Spleen (tissue), 11 donors: ENCODE data around the gene AP1S1. TPM values are rescaled to one million over a fixed set of nuclear protein-coding genes. Genes with fewer than 3 reads are reported as not detected.

Experiments used
- DNase-seq: peaks from one replicate; pipeline ENCODE4 v3.0.0-alpha.2; 2020
- H3K27ac ChIP-seq, 8 donors: fragments of 200-600 bp; sonication (generic) in 7 of 8; 1 replicate in 4 of 8; 2 replicates in 4 of 8; pipeline versions ENCODE4 v1.5.0 to v1.8.0; 2016 to 2021; ENCODE audit warnings: inconsistent platforms in 4 of 8, mild to moderate bottlenecking in 4 of 8, moderate library complexity in 1 of 8
- H3K27me3 ChIP-seq, 7 donors: fragments of 200-600 bp; sonication (generic) in 6 of 7; replicated peaks in 1 of 7; 1 replicate in 4 of 7; 2 replicates in 3 of 7; pipeline versions ENCODE4 v1.5.0 to v1.8.0; 2016 to 2021; ENCODE audit warnings: inconsistent platforms in 3 of 7, mild to moderate bottlenecking in 1 of 7
- H3K36me3 ChIP-seq, 6 donors: fragments of 200-600 bp; sonication (generic) in 5 of 6; 1 replicate in 4 of 6; 2 replicates in 2 of 6; pipeline versions ENCODE4 v1.5.0 to v1.8.0; 2016 to 2021; ENCODE audit warnings: inconsistent platforms in 2 of 6
- H3K4me1 ChIP-seq, 6 donors: fragments of 200-600 bp; sonication (generic) in 5 of 6; 1 replicate in 3 of 6; 2 replicates in 3 of 6; pipeline versions ENCODE4 v1.5.0 to v1.8.0; 2016 to 2021; ENCODE audit warnings: inconsistent platforms in 3 of 6
- H3K4me3 ChIP-seq, 8 donors: fragments of 200-600 bp; sonication (generic) in 7 of 8; 1 replicate in 4 of 8; 2 replicates in 4 of 8; pipeline versions ENCODE4 v1.5.0 to v1.8.0; 2016 to 2021; ENCODE audit warnings: inconsistent platforms in 4 of 8, mild to moderate bottlenecking in 4 of 8, moderate library complexity in 2 of 8
- H3K9me3 ChIP-seq, 8 donors: fragments of 200-600 bp; sonication (generic) in 7 of 8; 1 replicate in 4 of 8; 2 replicates in 4 of 8; pipeline versions ENCODE4 v1.5.0 to v1.8.0; 2016 to 2021; ENCODE audit warnings: inconsistent platforms in 4 of 8
- CTCF ChIP-seq, 11 experiments: fragments of 200-600 bp in 7 of 11; fragments of 450-650 bp in 4 of 11; sonication (generic) in 4 of 11; IDR thresholded peaks in 8 of 11; conservative IDR thresholded peaks in 3 of 11; 1 replicate in 7 of 11; 2 replicates in 4 of 11; pipeline versions ENCODE4 v1.4.0 to v1.8.0; 2016 to 2021; ENCODE audit warnings: antibody characterized with exemption in 11 of 11, inconsistent platforms in 4 of 11, mild to moderate bottlenecking in 1 of 11
- POLR2A ChIP-seq, 3 donors: fragments of 450-650 bp; IDR thresholded peaks; one replicate each; pipeline ENCODE4 v1.5.1; 2017; ENCODE audit warnings: antibody characterized with exemption in 3 of 3, mild to moderate bottlenecking in 1 of 3
- POLR2AphosphoS5 ChIP-seq, 3 donors: sonication (generic); formaldehyde crosslinking; IDR thresholded peaks; one replicate each; pipeline ENCODE4 v1.5.1; 2017; ENCODE audit warnings: antibody characterized with exemption in 3 of 3
- WGBS, 5 donors: extraction: QIAGEN DNeasy Blood & Tissue Kit in 3 of 5; methylation state at CpG; one replicate each; pipeline versions ENCODE4 v1.1.5 to v1.1.7; 2013 to 2018; 5-methylcytosine and 5-hydroxymethylcytosine counted together
- intact Hi-C: fragments of 100-400 bp; cut with DNase I; formaldehyde crosslinking; loops from one replicate; pipeline ENCODE4 v1.15.0; 2023; ENCODE audit warnings: low total_unique reads
- polyA plus RNA-seq, 3 donors: library from polyadenylated mRNA; stranded (reverse); fragments of 200-250 nt; gene quantifications; one replicate each; pipeline ENCODE4 v1.2.1, GENCODE V29; 2013
- total RNA-seq, 7 donors: library from RNA; depleted of rRNA in 3 of 7; stranded (reverse); fragments of >200 nt in 3 of 7; fragmentation: NEBNext Ultra II Directional in 4 of 7; extraction: Animal tissue kit (Norgen Biotek cat#: 25700) in 4 of 7; gene quantifications; one replicate each; pipeline versions ENCODE4 v1.1.0 to v1.2.1, GENCODE V29; 2016 to 2021
- donor health status: healthy with polysubstance abuse.
- donor health status: DM: no; HTN: no; CAD: no; lungs with moderate emphysema.
- donor health status: DM: no; HTN: no; CAD: no.
- donor health status: Bipolar disorder and iron deficiency.
- donor health status: healthy.
- donor health status: DM: no; HTN: no; CAD: no.
- donor health status: DM: yes; HTN: yes; CAD: no.

Gene AP1S1
- total and polyA plus RNA-seq, 10 donors: 15.4 to 49.5 (median 31.0) TPM

- 23 to 50% (median 36%) methylated on average over 12 to 16 of the region's 16 CpGs for WGBS, 5 donors
- no peak overlapping the region for H3K4me3 ChIP-seq
- intact Hi-C loops: no loop called here
- H3K27me3 ChIP-seq: peaks cover 0 to 27% (median 0%) of the 10 kb centered on the region in 7 donors
- H3K27ac ChIP-seq: peak overlapping the region in 4 of 8 donors; percentile 4 to 47 (median 36)
- TF ChIP-seq CTCF (IDR thresholded peaks at IDR 0.05 in 8 of 11, conservative IDR thresholded peaks at IDR 0.05 in 3 of 11) (no peak), POLR2A (IDR thresholded peaks at IDR 0.05) (no peak), POLR2AphosphoS5 (IDR thresholded peaks at IDR 0.05) (peak in 1 of 3 donors; percentile 7)
- H3K4me1 ChIP-seq: peaks cover 0 to 57% (median 27%) of the 10 kb centered on the region in 6 donors
- no peaks in the 10 kb centered on the region for H3K36me3 ChIP-seq
- H3K9me3 ChIP-seq: no peaks in the 10 kb centered on the region
- DNase-seq: no peak
Measured at GRCh38 chr7:101108330-101108857, 45.9 kb upstream of the AP1S1 start.

- WGBS, 5 donors: 79 to 82% (median 81%) methylated on average over 3 to 7 of the region's 7 CpGs
Measured at GRCh38 chr7:101108961-101109360, 45.3 kb upstream of the AP1S1 start.

GRCh38 chr7:101109368-101109767, 44.9 kb upstream of the AP1S1 start:
- H3K9me3 ChIP-seq: no peaks in the 10 kb centered on the region
- H3K27me3 ChIP-seq: peaks cover 0 to 17% (median 0%) of the 10 kb centered on the region in 7 donors
- H3K4me3 ChIP-seq: no peak overlapping the region
- no peaks in the 10 kb centered on the region for H3K36me3 ChIP-seq
- H3K27ac ChIP-seq: no peak overlapping the region
- H3K4me1 ChIP-seq: peaks cover 0 to 51% (median 23%) of the 10 kb centered on the region in 6 donors
- WGBS, 5 donors: 83 to 91% (median 85%) methylated on average over 5 to 6 of the region's 6 CpGs
- intact Hi-C loops: no loop called here
- TF ChIP-seq CTCF (IDR thresholded peaks at IDR 0.05 in 8 of 11, conservative IDR thresholded peaks at IDR 0.05 in 3 of 11) (no peak), POLR2AphosphoS5 (IDR thresholded peaks at IDR 0.05) (no peak), POLR2A (IDR thresholded peaks at IDR 0.05) (no peak)
- DNase-seq: no peak

More at GRCh38 chr7:101108961-101109360, 45.3 kb upstream of the AP1S1 start:
- Histone ChIP-seq H3K4me1 (peaks cover 0 to 55% (median 25%) of the 10 kb centered on the region in 6 donors), H3K27ac (peak overlapping the region in 3 of 8 donors; percentile 4 to 47 (median 25)), H3K9me3 (no peaks in the 10 kb centered on the region), H3K27me3 (peaks cover 0 to 21% (median 0%) of the 10 kb centered on the region in 7 donors), H3K36me3 (no peaks in the 10 kb centered on the region), H3K4me3 (no peak overlapping the region)
- no peak for DNase-seq
- intact Hi-C loops: no loop called here
- TF ChIP-seq POLR2AphosphoS5 (IDR thresholded peaks at IDR 0.05) (no peak), POLR2A (IDR thresholded peaks at IDR 0.05) (no peak), CTCF (IDR thresholded peaks at IDR 0.05 in 8 of 11, conservative IDR thresholded peaks at IDR 0.05 in 3 of 11) (no peak)

- WGBS, 5 donors: 79 to 89% (median 86%) methylated on average over 5 of the region's 5 CpGs
- H3K27me3 ChIP-seq: no peaks in the 10 kb centered on the region
- no peaks in the 10 kb centered on the region for H3K9me3 ChIP-seq
- no peak for TF ChIP-seq CTCF (IDR thresholded peaks at IDR 0.05 in 8 of 11, conservative IDR thresholded peaks at IDR 0.05 in 3 of 11)
- TF ChIP-seq POLR2A (IDR thresholded peaks at IDR 0.05): no peak
- no peak for TF ChIP-seq POLR2AphosphoS5 (IDR thresholded peaks at IDR 0.05)
- H3K27ac ChIP-seq: peak overlapping the region; percentile 55 to 87 (median 72)
- no peaks in the 10 kb centered on the region for H3K36me3 ChIP-seq
- H3K4me1 ChIP-seq: peaks cover 0 to 36% (median 19%) of the 10 kb centered on the region in 6 donors
- intact Hi-C loops: no loop called here
- no peak for DNase-seq
- H3K4me3 ChIP-seq: no peak overlapping the region
Measured at GRCh38 chr7:101111261-101111660, 43.0 kb upstream of the AP1S1 start.
